Measurements from ENCODE around the gene VAPB.
"Not testable (repeated sequence)": the region's sequence is repeated elsewhere in the genome, so short reads cannot be mapped to it uniquely, and the experiment has no call there.

DNA sequence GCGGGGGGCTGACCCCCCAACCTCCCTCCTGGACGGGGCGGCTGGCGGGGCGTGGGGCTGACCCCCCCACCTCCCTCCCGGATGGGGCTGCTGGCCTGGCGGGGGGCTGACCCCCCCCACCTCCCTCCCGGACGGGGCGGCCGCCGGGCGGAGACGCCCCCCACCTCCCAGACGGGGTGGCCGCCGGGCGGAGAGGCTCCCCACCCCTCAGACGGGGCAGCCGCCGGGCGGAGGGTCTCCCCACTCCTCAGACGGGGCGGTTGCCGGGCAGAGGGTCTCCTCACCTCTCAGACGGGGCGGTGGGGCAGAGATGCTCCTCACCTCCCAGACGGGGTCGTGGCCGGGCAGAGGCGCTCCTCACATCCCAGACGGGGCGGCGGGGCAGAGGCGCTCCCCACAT, 25.2 kb downstream of the VAPB start:
- TF ChIP-seq CTCF, POLR2A, EP300 (IDR thresholded peaks at IDR 0.05): not testable (repeated sequence)
